B cell (primary cell): ENCODE results near the gene UBAC2. TPM values are rescaled to one million over a fixed set of nuclear protein-coding genes. Genes with fewer than 3 reads are reported as not detected.

Experiments used
- ATAC-seq: fragments of 200-7000 bp; cut with Tn5 transposase; one replicate; pipeline ENCODE4 v1.10.0; 2021; ENCODE audit warnings: low read depth, mild to moderate bottlenecking, moderate number of reproducible peaks, moderate library complexity
- CTCF ChIA-PET: fragments of 350-600 bp; sonication (Branson Sonifier 250); formaldehyde crosslinking; loops from one replicate; lab custom pipeline; 2021; ENCODE audit warnings: antibody characterized with exemption, inconsistent platforms; lab: Charles Lee
- POLR2A ChIA-PET: fragments of 350-600 bp; sonication (Branson Sonifier 250); formaldehyde crosslinking; loops from one replicate; lab custom pipeline; 2021; ENCODE audit warnings: antibody characterized with exemption; lab: Charles Lee
- DNase-seq: peaks from one replicate; pipeline ENCODE4 v3.0.0; 2013
- H2AFZ ChIP-seq: 2 replicates; pipeline ENCODE4 v1.6.1; 2012; ENCODE audit warnings: mild to moderate bottlenecking, low read depth, low read length; ENCODE audit not compliant: insufficient read depth, poor library complexity, severe bottlenecking
- H3K27ac ChIP-seq, 2 donors: 1 replicate in 1 of 2; 2 replicates in 1 of 2; pipeline ENCODE4 v1.5.1; 2012 to 2013; ENCODE audit warnings: low read length in 2 of 2, mild to moderate bottlenecking in 2 of 2, moderate library complexity in 1 of 2
- H3K27me3 ChIP-seq, 4 experiments: fragments of 200-600 bp in 1 of 4; sonication (generic) in 1 of 4; replicated peaks in 1 of 4; 1 replicate in 2 of 4; 2 replicates in 2 of 4; pipeline versions ENCODE4 v1.6.1 to v1.7.0; 2013 to 2016; ENCODE audit warnings: low read length in 3 of 4, mild to moderate bottlenecking in 2 of 4, mixed read lengths in 1 of 4, moderate library complexity in 1 of 4; ENCODE audit not compliant: insufficient read depth in 4 of 4, control insufficient read depth in 3 of 4; ENCODE audit errors: control extremely low read depth in 1 of 4
- H3K36me3 ChIP-seq, 2 experiments: replicated peaks in 1 of 2; 1 replicate in 1 of 2; 2 replicates in 1 of 2; pipeline versions ENCODE4 v1.6.1 to v1.7.1; 2013; ENCODE audit warnings: low read length in 1 of 2; ENCODE audit not compliant: insufficient read depth in 2 of 2, control insufficient read depth in 1 of 2; ENCODE audit errors: control extremely low read depth in 1 of 2, extremely low read depth in 1 of 2
- H3K4me1 ChIP-seq, 2 donors: fragments of 200-600 bp in 1 of 2; sonication (generic) in 1 of 2; 1 replicate in 1 of 2; 2 replicates in 1 of 2; pipeline versions ENCODE4 v1.5.1 to v1.6.1; 2013 to 2017; ENCODE audit warnings: low read length in 2 of 2; ENCODE audit not compliant: control insufficient read depth in 2 of 2, insufficient read depth in 2 of 2
- H3K4me2 ChIP-seq: replicated peaks from 2 replicates; pipeline ENCODE3; 2012; ENCODE audit warnings: mild to moderate bottlenecking, low read depth, low read length; ENCODE audit not compliant: poor library complexity, severe bottlenecking
- H3K4me3 ChIP-seq, 5 experiments: fragments of 200-600 bp in 1 of 5; sonication (generic) in 1 of 5; 1 replicate in 3 of 5; 2 replicates in 2 of 5; pipeline versions ENCODE4 v1.5.1 to v1.7.0; 2011 to 2016; ENCODE audit warnings: low read length in 4 of 5, mild to moderate bottlenecking in 4 of 5, low read depth in 2 of 5, control low read depth in 1 of 5, moderate library complexity in 1 of 5; ENCODE audit not compliant: insufficient read depth in 1 of 5; ENCODE audit errors: control extremely low read depth in 1 of 5, extremely low read depth in 1 of 5
- H3K79me2 ChIP-seq: fragments of 200-600 bp; sonication (generic); one replicate; pipeline ENCODE4 v1.6.0; 2016; ENCODE audit warnings: low read length; ENCODE audit not compliant: control insufficient read depth, insufficient read depth
- H3K9ac ChIP-seq: fragments of 200-600 bp; sonication (generic); 2 replicates; pipeline ENCODE4 v1.6.1; 2017; ENCODE audit warnings: mild to moderate bottlenecking, low read length, moderate library complexity
- H3K9me3 ChIP-seq, 3 donors: one replicate each; pipeline versions ENCODE4 v1.6.1 to v1.7.1; 2013; ENCODE audit warnings: low read length in 2 of 3; ENCODE audit not compliant: control insufficient read depth in 2 of 3, insufficient read depth in 1 of 3; ENCODE audit errors: control extremely low read depth in 1 of 3
- H4K20me1 ChIP-seq: 2 replicates; pipeline ENCODE4 v1.6.0; 2012; ENCODE audit warnings: mild to moderate bottlenecking, low read length; ENCODE audit not compliant: insufficient read depth, control insufficient read depth, poor library complexity, severe bottlenecking
- H3K27ac Mint-ChIP-seq: one replicate; pipeline ENCODE4 v1.8.0; 2021; ENCODE audit warnings: mixed read lengths
- H3K27me3 Mint-ChIP-seq: one replicate; pipeline ENCODE4 v1.8.0; 2021; ENCODE audit warnings: mixed read lengths
- H3K4me1 Mint-ChIP-seq: one replicate; pipeline ENCODE4 v1.8.0; 2021; ENCODE audit warnings: mixed read lengths
- H3K4me3 Mint-ChIP-seq: one replicate; pipeline ENCODE4 v1.8.0; 2021; ENCODE audit warnings: mixed read lengths
- H3K9me3 Mint-ChIP-seq: one replicate; pipeline ENCODE4 v1.8.0; 2022; ENCODE audit warnings: mixed read lengths; ENCODE audit not compliant: insufficient read depth
- EZH2 ChIP-seq: IDR thresholded peaks from 2 replicates; pipeline ENCODE4 v1.6.1; 2012; ENCODE audit warnings: borderline replicate concordance, low read depth, mild to moderate bottlenecking, moderate library complexity, low read length; ENCODE audit not compliant: insufficient read depth, poor library complexity, severe bottlenecking
- WGBS: methylation state at CpG from one replicate; pipeline ENCODE4 v1.1.5; 2013; ENCODE audit warnings: missing lambda C conversion rate; ENCODE audit not compliant: insufficient coverage; 5-methylcytosine and 5-hydroxymethylcytosine counted together
- intact Hi-C: fragments of 100-400 bp; cut with micrococcal nuclease; formaldehyde crosslinking; loops from one replicate; pipeline ENCODE4 v1.10.0; 2022
- polyA plus RNA-seq: library from polyadenylated mRNA; depleted of rRNA; stranded (reverse); fragments of >200 nt; gene quantifications from 2 replicates; pipeline ENCODE4 v1.2.3, GENCODE V29; 2012
- total RNA-seq, 2 donors: library from RNA; stranded (reverse); fragments of 120-200 nt in 1 of 2; gene quantifications; 1 replicate in 1 of 2; 2 replicates in 1 of 2; pipeline versions ENCODE4 v1.2.3 to v1.2.4, GENCODE V29; 2013 to 2022
- TF ChIP-seq, protein P1 (sequence below): fragments of 200-600 bp; IDR thresholded peaks from one replicate; pipeline ENCODE4 v1.8.0; 2022; ENCODE audit warnings: antibody characterized with exemption, mild to moderate bottlenecking

Gene UBAC2
- total and polyA plus RNA-seq, 2 donors (not counting 1 experiment from before 2014, with no cell fraction given), result 56.3 to 60.8 TPM

DNA sequence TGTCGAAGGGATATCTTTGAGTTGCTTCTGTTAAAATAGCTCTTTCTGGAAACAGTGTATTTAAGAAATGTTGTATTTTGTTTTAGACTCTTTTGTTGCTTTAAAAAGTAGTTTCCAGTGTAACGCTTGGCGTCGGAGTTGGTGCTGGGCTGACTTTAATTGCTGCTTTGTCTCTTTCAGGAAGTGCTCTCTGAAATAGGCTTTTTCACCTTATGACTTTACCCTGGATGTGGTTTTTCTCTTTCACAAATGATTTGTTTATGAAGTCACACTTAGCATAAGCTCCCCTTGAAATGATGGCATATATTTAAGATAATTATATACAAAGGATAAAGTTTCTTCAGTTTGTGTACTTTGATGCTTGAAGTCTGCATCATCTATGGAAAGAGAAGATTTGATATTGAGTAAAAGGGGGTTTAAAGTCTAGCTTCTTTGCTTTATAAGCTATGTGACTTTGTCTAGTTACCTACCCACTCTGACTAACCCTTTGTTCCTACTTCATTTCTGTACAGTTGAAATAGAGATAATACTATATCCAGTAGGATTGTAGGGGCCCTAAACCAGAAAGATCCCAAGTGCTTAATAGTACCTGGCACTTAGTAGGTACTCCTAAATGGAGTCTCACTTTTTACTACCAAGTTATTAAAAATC, 57.7 kb downstream of the UBAC2 start, which contains the start of gene GPR18:
TSS of gene GPR18 (minus strand) at position 170 of the 651 bp plus-strand sequence. CDS start 2,507 bp downstream, outside the sequence.
- intact Hi-C loops, result loop anchor here (2.0 to 10.0 kb wide), 3 partner anchors 172 to 346 kb away; partner anchors contain the start of gene CLYBL
- Histone ChIP-seq H3K79me2 (peaks cover 89% of the 10 kb centered on the region), H3K9me3 (peaks cover 0 to 2% (median 0%) of the 10 kb centered on the region in 3 donors), H4K20me1 (no peaks in the 10 kb centered on the region), H3K27me3 (no peaks in the 10 kb centered on the region), H3K27ac (peak within 1 kb of the TSS; percentile 86 to 90), H3K4me2 (peak within 1 kb of the TSS; percentile 84), H3K36me3 (peaks cover 0 to 32% of the 10 kb centered on the region in 2 experiments), H3K9ac (peak within 1 kb of the TSS; percentile 84), H2AFZ (no peak within 1 kb of the TSS), H3K4me1 (peaks cover 57 to 68% of the 10 kb centered on the region in 2 donors), H3K4me3 (peak within 1 kb of the TSS; percentile 60 to 98 (median 79))
- H3K4me1 Mint-ChIP-seq, result peaks cover 81% of the 10 kb centered on the region
- peak within 1 kb of the TSS; percentile 98 for H3K4me3 Mint-ChIP-seq
- ChIA-PET POLR2A (interaction anchor here (0.5 to 3.3 kb wide), 7 partner anchors 26 to 183 kb away, joined by 3 to 17 read pairs (median 5); partner anchors contain the start of gene UBAC2), CTCF (interaction anchor here (0.6 to 9.6 kb wide), 12 partner anchors 9 to 179 kb away, joined by 3 to 109 read pairs (median 6); partner anchors contain the start of gene UBAC2)
- ATAC-seq (peak; percentile 66), DNase-seq (peak; percentile 75)
- H3K9me3 Mint-ChIP-seq, result no peaks in the 10 kb centered on the region
- H3K27ac Mint-ChIP-seq, result peak within 1 kb of the TSS; percentile 96
- no CpG with 5 or more reads among the region's 4 CpGs for WGBS
- no peaks in the 10 kb centered on the region for H3K27me3 Mint-ChIP-seq
- no peak for TF ChIP-seq EZH2
- TF ChIP-seq, protein P1, sequence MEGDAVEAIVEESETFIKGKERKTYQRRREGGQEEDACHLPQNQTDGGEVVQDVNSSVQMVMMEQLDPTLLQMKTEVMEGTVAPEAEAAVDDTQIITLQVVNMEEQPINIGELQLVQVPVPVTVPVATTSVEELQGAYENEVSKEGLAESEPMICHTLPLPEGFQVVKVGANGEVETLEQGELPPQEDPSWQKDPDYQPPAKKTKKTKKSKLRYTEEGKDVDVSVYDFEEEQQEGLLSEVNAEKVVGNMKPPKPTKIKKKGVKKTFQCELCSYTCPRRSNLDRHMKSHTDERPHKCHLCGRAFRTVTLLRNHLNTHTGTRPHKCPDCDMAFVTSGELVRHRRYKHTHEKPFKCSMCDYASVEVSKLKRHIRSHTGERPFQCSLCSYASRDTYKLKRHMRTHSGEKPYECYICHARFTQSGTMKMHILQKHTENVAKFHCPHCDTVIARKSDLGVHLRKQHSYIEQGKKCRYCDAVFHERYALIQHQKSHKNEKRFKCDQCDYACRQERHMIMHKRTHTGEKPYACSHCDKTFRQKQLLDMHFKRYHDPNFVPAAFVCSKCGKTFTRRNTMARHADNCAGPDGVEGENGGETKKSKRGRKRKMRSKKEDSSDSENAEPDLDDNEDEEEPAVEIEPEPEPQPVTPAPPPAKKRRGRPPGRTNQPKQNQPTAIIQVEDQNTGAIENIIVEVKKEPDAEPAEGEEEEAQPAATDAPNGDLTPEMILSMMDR, result no peak
